ENCODE results near the gene GAN.

GRCh38 chr16:81378049-81378448 is 63.3 kb downstream of the GAN start:
- no peak for TF ChIP-seq EED (IDR thresholded peaks at IDR 0.05; ENCODE audit: low read depth)
- TF ChIP-seq TCF3 (IDR thresholded peaks at IDR 0.05; ENCODE audit: borderline replicate concordance, insufficient read depth, low read depth, low read length) = no peak
- no peak for TF ChIP-seq MEF2A (IDR thresholded peaks at IDR 0.05; ENCODE audit: insufficient read depth, low read depth, low read length)
- TF ChIP-seq RFX5 (IDR thresholded peaks at IDR 0.05; ENCODE audit: low read depth, low read length) = no peak
- no peak for TF ChIP-seq CBX3 (IDR thresholded peaks at IDR 0.05; ENCODE audit: borderline replicate concordance, low read depth)
- TF ChIP-seq SMC3 (IDR thresholded peaks at IDR 0.05; ENCODE audit: borderline replicate concordance, low read length) = no peak
- no peak for TF ChIP-seq SUPT20H (IDR thresholded peaks at IDR 0.05; ENCODE audit: borderline replicate concordance, control insufficient read depth, low read depth, low read length)
- TF ChIP-seq EZH2 (IDR thresholded peaks at IDR 0.05; ENCODE audit: borderline replicate concordance, control insufficient read depth, low read depth, low read length) = no peak
- TF ChIP-seq NR2C2 (IDR thresholded peaks at IDR 0.05; ENCODE audit: borderline replicate concordance, control insufficient read depth, insufficient read length, low read depth) = no peak
- TF ChIP-seq REST (IDR thresholded peaks at IDR 0.05; ENCODE audit: low read depth, low read length) = no peak
